HG03108 (cell line): Measurements from ENCODE around the gene S100A4.

Source experiments
- ATAC-seq: cut with Tn5 transposase; IDR thresholded peaks from one replicate; pipeline ENCODE4 v1.9.1; 2021; ENCODE audit warnings: moderate library complexity; ENCODE audit not compliant: unreplicated experiment

The S100A4 gene

DNA sequence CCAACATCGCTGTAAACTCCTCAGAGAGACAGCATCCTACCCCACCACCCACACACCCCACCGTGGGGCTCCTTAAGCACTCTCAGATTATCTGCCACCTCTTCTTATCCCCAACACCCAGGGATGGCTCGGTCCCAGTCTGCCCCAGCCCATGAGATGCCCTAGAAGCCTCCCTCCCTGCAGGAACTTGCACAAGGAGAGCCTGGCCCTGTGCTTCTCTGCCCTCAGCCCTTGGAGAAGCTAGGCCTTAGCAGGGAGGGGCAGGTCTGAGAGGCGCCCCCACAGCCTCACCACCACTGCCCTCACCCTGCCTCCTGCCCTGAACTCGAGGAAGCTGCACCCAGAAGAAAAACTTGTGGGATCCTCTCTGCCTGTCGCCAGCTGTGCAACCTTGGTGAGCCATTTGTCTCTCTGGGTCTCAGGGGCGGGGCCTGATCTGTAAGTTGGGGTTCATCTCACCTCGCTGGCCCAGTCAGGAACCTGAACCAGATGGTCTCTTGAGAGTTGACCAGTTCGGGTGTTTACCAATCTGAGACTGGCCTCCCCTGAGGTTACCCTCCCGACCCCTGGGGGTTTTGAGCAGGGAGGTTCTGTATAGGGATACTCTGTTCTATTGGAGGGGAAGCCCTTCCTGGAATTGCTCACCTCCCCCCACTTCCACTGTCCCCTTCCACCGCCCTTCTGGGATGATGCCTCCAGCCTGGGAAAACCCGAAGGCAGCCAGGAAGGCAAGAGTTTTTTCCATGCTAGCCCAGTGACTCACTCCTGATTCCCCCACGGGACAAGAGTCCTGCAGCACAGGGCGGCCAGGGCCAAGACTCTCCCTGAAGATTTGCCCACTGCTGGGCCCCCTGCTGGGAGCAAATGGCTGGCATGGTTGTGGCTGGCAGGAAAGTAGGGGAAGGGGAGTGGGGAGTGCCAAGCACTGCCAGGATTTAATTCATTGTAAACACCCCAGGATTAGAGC, 3.4 kb upstream of the S100A4 start, which contains the start of gene S100A3:
TSS of gene S100A3 (minus strand) at position 537 of the 967 bp plus-strand sequence. CDS start 773 bp downstream, outside the sequence.
- ATAC-seq: no peak

DNA sequence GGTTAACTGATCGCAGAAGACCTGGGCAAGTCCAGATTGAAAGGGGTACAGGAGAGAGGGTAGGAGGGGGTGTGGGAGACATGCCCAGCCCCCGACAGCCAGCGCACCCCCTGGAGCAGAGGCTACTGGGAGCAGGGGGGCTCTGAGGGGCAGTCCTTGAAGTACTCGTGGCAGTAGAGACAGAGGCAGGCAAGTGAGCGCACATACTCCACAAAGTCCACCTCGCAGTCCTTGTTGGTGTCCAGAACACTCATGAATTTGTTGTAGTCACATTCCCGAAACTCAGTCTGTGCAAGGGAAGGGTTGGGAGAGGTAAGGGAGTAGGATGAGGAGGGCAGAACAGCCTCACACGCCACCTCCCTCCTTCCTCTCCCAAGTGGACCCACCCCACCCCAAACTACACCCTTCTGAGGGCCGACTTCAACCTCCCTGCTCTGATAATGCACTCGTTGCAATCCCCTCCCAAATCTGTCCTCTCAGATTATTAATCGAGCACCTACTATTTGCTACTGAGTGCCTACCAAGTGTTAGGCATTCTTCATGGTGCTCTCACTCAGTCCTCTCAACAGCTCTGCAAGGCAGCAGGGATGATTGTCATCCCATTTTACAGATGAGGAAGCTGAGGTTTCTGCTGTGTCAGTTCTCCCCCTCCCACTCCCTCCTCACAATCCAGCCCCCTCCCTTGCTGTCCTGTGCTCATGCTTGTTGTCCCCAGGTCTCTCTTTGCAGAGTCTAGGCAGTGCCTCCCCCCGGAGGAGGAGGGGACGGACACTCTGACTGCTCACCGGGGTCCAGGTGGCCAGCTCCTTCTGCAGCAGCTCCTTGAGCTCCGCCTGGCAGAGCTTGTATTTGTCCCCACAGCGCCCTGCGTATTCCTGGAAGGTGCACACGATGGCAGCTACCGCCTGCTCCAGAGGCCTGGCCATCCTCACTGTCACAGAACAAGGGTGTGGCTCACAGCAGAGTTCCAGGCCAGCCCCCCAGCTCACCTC, 2.2 kb upstream of the S100A4 start:
- no peak for ATAC-seq

DNA sequence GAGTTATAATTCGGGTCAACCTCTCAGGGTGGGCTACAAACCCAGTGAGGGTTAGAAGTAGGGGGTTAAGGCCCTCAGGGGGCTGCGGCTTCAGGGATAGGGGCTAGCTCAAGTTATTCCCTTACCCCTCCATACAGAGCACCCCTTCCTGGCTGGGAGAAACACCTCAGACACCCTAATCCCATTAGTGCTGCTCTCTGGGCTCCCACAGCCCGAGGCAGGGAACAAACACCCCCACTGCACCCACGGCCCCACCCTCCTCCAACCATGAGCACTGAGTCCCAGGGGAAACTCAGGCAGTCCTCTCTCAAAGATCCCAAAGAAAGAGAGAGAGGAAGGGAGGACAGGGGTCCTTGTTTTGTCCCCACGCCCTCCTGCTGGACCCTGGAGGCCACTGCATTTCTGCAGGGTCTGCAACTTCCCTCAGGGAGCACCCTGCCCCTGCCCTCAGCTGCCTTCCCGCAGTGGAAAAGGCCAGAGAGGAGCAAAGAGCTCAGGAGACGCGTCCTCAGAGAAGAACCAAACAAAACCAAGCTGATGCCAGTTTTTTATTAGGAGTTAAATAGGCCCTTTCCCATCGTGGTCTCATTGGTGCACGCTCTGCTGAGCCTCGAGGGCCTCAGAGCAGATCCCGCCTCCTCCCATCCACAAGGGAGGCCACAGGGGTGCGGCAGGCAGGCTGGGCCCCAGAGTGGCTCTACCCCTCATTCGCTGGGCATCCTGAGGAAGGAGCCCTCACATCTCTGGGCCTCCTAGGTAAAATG, 1.4 kb upstream of the S100A4 start:
- ATAC-seq: no peak

DNA sequence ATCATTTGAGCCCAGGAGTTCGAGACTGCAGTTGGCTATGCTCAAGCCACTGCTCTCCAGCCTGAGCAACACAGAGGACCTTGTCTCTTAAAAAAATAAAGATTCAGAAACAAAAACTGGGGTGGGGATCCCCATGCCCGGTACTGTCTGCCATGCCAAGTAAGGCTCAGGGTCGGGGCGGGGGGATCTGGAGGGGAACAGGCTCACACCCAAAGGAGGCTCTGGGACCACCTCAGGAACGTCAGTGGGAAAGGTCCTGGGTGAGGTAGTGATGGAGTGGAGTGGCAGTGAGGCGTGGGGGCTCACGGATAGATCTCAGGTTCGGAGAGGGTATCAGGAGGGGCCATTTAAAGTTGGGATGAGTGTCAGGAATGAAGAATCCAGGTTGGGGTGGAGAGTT, 765 bp upstream of the S100A4 start:
- ATAC-seq: no peak

DNA sequence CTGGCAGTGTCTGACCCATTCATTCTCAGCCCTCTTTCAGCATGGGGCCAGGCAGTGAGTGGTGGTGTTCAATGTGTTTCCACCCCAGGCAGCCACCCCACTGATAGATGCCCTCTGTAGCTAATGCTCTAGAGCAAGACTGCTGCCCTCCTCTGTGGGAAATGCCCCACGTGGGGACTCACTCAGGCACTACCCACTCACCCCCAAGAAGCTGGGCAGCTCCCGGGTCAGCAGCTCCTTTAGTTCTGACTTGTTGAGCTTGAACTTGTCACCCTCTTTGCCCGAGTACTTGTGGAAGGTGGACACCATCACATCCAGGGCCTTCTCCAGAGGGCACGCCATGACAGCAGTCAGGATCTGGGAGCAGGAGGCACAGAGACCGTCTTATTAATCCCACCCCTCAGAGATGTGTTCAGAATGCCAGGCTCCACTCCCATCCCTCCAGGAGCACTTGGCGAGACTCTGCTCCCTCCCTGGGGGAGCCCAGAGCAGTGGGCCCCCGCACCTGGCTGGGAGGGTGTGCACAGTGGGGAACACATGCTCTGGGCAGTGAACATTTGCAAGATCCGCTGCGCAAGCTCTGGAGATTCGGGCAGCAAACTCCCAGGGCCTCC, 1.0 kb downstream of the S100A4 start:
- ATAC-seq: no peak

DNA sequence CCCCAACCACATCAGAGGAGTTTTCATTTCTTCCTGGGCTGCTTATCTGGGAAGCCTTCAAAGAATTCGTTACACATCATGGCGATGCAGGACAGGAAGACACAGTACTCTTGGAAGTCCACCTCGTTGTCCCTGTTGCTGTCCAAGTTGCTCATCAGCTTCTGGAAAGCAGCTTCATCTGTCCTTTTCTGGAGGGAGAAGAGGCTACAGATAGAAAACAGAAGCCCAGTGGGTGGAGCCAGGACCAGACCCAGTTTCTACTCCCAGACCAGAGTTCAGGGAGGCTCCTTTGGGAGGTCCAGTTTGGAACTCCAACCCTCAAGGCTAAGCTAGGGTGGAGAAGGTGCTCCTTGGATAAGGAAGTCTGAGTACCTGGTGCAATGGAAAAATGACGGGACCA, 1.9 kb downstream of the S100A4 start:
- ATAC-seq: no peak

DNA sequence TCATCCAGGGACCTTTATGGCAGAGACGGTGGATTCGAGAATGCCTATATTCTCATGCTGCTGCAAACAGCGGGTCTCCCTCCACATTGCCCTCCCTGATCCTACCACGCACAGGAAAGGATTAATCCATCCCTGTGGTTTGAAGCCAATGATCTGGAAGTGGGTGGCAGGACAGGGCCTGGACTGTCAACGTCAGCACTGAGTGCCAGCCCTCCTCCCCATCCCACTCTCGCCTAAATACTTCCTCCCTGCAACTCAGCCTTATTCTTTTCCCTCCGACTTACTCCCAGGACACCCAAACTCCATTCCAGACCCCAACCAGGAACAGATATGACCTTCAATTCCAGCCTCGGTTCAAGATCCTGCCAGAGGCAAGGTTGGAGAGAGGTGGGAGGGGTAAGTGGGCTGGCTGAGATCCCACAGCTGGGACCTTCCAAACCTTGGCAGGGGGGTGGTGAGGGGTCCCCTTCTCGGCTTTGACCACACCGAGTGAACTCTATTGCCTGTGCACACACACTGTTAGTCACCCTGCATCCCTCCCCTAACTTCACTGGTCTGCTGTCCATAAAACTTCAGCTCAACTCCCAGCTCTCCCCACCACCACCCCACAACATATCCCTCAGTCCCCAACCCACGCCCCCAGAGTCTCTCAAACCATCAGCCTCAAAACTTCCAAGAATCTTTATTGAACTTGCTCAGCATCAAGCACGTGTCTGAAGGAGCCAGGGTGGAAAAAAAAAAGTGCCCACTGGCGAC, 2.5 kb downstream of the S100A4 start:
- ATAC-seq: no peak

DNA sequence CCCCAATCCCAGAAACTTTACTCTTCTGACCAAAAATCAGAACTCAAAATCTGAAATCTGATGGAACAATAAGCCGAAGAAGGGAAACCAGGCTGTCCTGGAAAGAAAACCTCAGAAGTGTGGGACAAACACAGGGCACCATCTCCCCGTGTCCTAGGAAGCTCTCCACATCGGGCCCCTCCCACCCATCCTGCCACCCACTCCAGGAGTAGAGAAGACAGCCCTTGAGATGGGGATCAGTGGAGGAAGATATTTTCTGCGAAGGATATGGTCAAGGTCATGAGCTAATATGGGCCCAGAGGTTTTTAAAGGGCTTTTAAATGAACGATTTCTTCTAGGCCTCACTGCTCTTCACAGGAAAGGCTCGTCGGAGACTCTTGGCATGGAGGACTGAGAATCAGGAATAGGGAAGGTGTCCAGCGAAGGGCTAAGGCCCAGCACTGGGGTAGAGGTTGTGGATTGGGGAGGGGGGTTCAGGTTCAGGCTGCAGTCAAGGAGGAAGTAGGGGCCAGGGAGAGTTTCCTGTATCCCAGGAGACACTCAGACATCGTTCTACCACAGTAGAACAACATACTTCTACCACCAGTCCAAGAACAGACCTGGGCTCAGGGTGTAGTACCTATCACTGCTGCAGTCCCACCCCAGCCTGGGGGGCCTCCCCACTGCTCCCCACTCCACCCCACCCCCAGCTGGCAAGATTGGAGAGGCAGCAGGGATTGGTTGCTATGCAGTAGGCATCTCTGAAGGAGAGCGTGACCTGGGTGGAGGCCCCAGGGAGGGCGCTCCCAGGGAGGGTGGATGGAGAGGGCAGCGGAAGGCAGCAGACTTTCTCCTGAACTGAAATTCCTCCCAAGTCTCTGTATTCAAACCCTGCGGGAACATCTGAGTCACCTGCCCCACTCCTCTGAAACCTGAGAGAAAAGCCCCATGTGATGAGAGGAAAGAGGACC, 3.7 kb downstream of the S100A4 start:
- no peak for ATAC-seq

DNA sequence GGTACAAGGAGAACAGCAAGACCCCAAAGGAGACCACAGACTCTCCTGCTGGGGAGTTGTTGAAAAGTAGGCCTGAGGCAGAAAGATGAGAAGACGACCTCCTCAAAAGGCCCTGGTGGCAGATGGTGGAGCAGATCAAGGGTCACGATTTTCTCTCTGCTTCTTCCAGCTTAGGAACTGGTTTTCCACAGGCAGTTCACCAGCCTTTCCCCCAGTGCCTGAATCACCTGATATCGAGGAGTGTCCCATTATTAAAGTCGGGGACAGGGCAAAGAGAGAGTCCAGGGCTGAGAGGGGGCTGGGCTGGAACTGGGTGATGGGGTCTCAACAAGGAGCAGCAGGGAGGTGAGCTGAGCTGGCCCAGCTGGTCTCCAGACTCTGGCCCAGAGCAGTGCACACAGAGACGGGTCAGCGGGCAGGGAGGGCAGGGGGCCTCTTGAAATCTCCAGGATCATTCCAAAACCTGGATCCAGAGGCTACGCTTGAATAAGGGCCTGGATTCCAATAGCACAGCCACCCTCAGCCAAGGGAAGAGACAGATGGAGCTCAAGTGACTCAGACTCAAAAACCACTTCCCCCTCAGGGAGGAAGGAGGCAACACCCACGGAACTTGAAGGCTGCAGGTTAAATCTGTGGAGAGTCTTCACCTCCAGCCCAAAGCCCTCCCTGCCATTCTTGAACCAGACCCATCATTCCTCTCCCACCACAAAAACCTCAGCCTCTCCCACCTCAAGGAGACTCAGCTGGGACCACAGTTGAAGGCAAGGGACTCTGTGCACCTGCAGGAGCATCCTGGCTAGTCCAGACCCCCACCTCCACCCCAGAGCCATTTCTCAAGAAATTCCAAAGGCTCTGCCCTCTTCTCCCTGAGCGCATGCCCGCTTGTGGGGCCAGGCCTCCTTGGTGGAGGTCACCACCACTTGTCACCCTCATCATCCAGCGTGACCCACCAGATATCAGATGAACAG, 4.9 kb downstream of the S100A4 start, which contains the start of gene S100A5:
TSS of gene S100A5 (minus strand) at position 541 of the 968 bp plus-strand sequence. CDS start 743 bp downstream, outside the sequence.
- ATAC-seq: no peak

DNA sequence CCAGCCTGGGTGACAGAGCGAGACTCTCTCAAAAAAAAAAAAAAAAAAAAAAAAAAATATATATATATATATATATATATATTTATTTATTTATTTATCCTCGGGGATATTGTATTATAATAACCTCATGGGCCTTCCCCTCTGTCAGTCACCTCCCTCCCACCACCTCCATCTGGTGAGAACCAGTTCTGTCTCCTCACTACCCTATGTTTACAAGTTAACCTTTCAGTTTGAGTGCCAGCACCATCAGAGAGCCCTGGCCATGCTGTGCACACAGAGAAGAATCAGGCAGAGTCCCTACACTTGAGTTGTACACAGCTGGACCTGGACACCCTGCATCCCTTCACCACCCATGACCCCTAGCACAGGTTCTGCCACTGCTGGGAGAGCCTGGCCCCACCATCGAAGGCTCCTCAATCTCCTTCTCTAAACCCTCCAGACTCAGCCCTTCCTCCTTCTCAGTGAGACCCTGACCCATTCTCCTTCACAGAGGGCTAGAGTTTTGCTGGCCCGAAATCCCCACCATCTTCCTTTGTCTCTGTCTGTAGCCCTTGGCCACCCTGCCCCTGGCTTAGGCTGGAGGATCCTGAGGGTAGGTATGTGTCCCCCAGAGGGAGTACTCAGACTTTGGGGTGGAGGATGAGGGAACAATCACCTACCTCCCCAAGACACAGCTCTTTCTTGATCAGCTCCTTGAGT, 6.1 kb downstream of the S100A4 start:
- no peak for ATAC-seq

DNA sequence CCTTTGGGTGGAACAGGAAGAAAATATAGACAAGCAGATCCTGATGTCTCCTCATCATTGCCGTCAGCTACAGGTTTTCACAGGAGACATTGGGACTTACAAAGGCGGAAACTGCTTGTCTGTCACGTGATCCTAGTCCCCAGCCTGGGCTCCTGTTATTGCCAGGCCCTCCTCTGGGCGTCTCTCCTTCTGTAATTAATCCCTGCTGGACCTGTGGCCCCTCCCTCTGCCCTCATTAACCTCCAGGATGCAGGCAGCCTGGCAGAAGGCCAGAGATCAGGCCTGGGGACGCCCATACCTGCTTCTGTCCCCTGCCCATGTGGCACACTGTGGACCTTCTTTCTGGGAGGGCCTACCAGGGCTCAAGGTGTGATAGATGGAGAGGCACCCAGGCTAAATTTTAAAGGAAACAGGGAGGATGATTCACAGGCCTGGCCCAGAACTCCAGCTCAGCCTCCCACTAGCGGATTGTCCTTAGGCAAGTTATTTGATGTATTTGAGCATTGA, 7.2 kb downstream of the S100A4 start:
- ATAC-seq: no peak

DNA sequence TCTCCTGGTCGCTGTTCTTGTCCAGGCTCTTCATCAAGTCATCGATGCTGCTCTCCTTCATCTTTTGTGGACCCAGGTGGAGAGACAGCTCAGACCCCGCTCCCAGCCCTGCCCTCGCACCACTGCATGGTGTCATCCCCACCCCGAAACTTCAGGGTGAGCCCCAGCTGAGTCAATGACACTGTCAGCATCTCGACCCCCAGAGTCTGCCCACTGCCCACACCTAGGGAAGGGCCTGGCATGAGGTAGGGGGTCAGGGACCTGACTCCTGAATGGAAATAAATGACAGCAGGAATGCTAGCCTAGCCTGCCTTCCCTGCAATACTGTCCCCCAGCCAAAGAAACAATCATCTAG, 8.3 kb downstream of the S100A4 start:
- no peak for ATAC-seq

DNA sequence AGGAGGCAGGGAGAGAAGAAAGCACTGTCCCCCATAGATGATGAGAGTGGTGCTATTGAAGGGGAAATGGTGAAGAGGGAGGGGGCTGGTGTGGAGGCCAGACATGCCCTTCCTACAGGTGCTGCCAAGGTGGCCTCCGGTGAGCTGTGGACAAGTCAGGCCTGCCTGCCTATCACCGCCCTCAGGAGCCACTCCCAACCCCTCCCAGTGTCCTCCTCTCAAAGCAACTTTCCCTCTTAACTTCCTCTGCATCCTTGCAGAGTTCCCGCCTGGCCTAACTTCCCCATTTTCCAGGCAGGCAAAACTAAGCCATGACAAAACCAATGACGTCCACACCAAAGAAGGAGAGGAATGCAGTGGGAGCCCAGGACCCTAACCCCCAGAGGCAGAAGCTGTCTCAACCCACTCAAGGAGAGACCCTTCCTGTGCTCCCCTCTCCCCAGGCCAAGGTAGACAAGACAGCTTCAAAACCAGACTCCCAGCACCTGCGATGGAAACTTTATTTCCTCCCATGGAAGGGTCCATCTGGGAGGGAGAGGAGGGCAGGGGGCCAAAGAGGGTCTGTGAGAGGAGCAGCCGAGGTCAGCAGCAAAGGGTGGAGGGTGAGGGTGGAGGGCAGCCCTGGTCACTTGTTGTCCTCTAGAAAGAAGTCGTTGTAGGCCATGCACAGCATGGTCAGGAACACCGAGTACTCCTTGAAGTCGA, 8.8 kb downstream of the S100A4 start:
- no peak for ATAC-seq

DNA sequence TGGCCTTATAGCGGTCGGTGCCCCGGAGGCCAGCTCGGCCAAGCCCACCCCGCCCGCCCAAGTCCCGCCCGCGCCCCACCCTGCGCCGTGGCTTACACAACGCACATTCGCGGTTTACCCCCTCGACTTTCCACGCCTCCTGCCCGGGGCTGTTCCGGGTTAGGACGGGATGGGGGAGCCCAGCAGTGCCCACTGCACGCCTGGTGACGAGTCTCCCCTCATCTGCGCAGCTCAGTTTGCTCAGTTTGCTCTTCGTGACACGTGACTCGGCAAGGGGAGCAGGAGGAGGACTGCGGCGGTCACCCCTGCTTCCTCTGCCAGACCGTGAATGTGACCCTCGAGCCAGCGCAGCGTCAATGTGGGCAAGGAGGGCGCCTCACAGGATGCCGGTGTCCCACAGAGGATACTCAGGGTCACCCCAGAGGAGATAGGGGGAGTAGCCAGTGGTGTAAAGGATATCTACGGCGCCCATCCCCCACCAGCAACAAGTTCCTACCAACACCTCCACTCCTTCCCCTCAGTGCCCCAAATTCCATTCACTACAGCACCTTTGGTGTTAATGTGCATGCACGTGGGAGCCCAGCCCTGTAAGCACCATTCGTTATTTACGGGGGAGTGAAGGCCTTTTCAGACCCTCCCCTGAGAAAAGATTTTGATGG, 9.5 kb downstream of the S100A4 start:
- ATAC-seq: no peak
